ENCODE measurements around the gene TTLL9.

Gene TTLL9

GRCh38 chr20:31901615-31902014 lies 31.2 kb downstream of the TTLL9 start:
- 88% methylated on average over 3 of the region's 6 CpGs for WGBS
- Histone ChIP-seq H3K27me3 (ENCODE audit: insufficient read depth, low read length) (no peaks in the 10 kb centered on the region), H3K4me1 (ENCODE audit: insufficient read depth, low read length) (peaks cover 6% of the 10 kb centered on the region; the same call in 1 of the 2 replicates), H3K9me3 (ENCODE audit: insufficient read depth, low read depth, low read length) (no peaks in the 10 kb centered on the region), H3K36me3 (ENCODE audit: insufficient read depth, low read length) (no peaks in the 10 kb centered on the region), H3K9ac (ENCODE audit: low read depth, low read length) (no peak overlapping the region), H3K4me3 (ENCODE audit: low read length) (no peak overlapping the region), H3K27ac (ENCODE audit: low read depth, low read length) (no peak overlapping the region)

GRCh38 chr20:31903627-31904386 lies 33.4 kb downstream of the TTLL9 start:
- H3K4me3 ChIP-seq (ENCODE audit: low read length) = no peak overlapping the region
- WGBS = 96% methylated on average over 1 of the region's 1 CpG
- no peaks in the 10 kb centered on the region for H3K27me3 ChIP-seq (ENCODE audit: insufficient read depth, low read length)
- no peaks in the 10 kb centered on the region for H3K9me3 ChIP-seq (ENCODE audit: insufficient read depth, low read depth, low read length)
- H3K9ac ChIP-seq (ENCODE audit: low read depth, low read length) = no peak overlapping the region
- no peak overlapping the region for H3K27ac ChIP-seq (ENCODE audit: low read depth, low read length)
- H3K36me3 ChIP-seq (ENCODE audit: insufficient read depth, low read length) = no peaks in the 10 kb centered on the region
- peaks cover 6% of the 10 kb centered on the region; the same call in 1 of the 2 replicates for H3K4me1 ChIP-seq (ENCODE audit: insufficient read depth, low read length)

- Histone ChIP-seq H3K27ac (ENCODE audit: low read depth, low read length) (peak overlapping the region; percentile 50; the same call in 1 of the 2 replicates), H3K36me3 (ENCODE audit: insufficient read depth, low read length) (no peaks in the 10 kb centered on the region), H3K9me3 (ENCODE audit: insufficient read depth, low read depth, low read length) (no peaks in the 10 kb centered on the region), H3K4me1 (ENCODE audit: insufficient read depth, low read length) (peaks cover 6% of the 10 kb centered on the region; the same call in 1 of the 2 replicates), H3K9ac (ENCODE audit: low read depth, low read length) (no peak overlapping the region), H3K4me3 (ENCODE audit: low read length) (no peak overlapping the region), H3K27me3 (ENCODE audit: insufficient read depth, low read length) (no peaks in the 10 kb centered on the region)
- 62% methylated on average over 5 of the region's 5 CpGs for WGBS
These were observed 35.6 kb downstream of the TTLL9 start for GRCh38 chr20:31906001-31906400.

- H3K4me3 ChIP-seq (ENCODE audit: low read length) = no peak overlapping the region
- H3K36me3 ChIP-seq (ENCODE audit: insufficient read depth, low read length) = no peaks in the 10 kb centered on the region
- H3K9me3 ChIP-seq (ENCODE audit: insufficient read depth, low read depth, low read length) = no peaks in the 10 kb centered on the region
- H3K27ac ChIP-seq (ENCODE audit: low read depth, low read length) = no peak overlapping the region
- 96% methylated on average over 5 of the region's 5 CpGs for WGBS
- H3K27me3 ChIP-seq (ENCODE audit: insufficient read depth, low read length) = no peaks in the 10 kb centered on the region
- H3K9ac ChIP-seq (ENCODE audit: low read depth, low read length) = no peak overlapping the region
- peaks cover 13% of the 10 kb centered on the region for H3K4me1 ChIP-seq (ENCODE audit: insufficient read depth, low read length)
These were observed 36.6 kb downstream of the TTLL9 start for GRCh38 chr20:31907046-31907445.

GRCh38 chr20:31908016-31908415 lies 37.6 kb downstream of the TTLL9 start:
- Histone ChIP-seq H3K4me3 (ENCODE audit: low read length) (no peak overlapping the region), H3K9me3 (ENCODE audit: insufficient read depth, low read depth, low read length) (no peaks in the 10 kb centered on the region), H3K27ac (ENCODE audit: low read depth, low read length) (no peak overlapping the region), H3K4me1 (ENCODE audit: insufficient read depth, low read length) (peaks cover 19% of the 10 kb centered on the region), H3K36me3 (ENCODE audit: insufficient read depth, low read length) (no peaks in the 10 kb centered on the region), H3K9ac (ENCODE audit: low read depth, low read length) (no peak overlapping the region), H3K27me3 (ENCODE audit: insufficient read depth, low read length) (no peaks in the 10 kb centered on the region)
- WGBS = 96% methylated on average over 5 of the region's 5 CpGs

GRCh38 chr20:31908424-31908823 lies 38.0 kb downstream of the TTLL9 start:
- Histone ChIP-seq H3K27ac (ENCODE audit: low read depth, low read length) (no peak overlapping the region), H3K4me3 (ENCODE audit: low read length) (no peak overlapping the region), H3K27me3 (ENCODE audit: insufficient read depth, low read length) (no peaks in the 10 kb centered on the region), H3K36me3 (ENCODE audit: insufficient read depth, low read length) (no peaks in the 10 kb centered on the region), H3K9ac (ENCODE audit: low read depth, low read length) (no peak overlapping the region), H3K4me1 (ENCODE audit: insufficient read depth, low read length) (peaks cover 19% of the 10 kb centered on the region), H3K9me3 (ENCODE audit: insufficient read depth, low read depth, low read length) (no peaks in the 10 kb centered on the region)
- 94% methylated on average over 11 of the region's 11 CpGs for WGBS

- no peak overlapping the region for H3K27ac ChIP-seq (ENCODE audit: low read depth, low read length)
- 90% methylated on average over 17 of the region's 17 CpGs for WGBS
- H3K4me3 ChIP-seq (ENCODE audit: low read length) = no peak overlapping the region
- H3K9me3 ChIP-seq (ENCODE audit: insufficient read depth, low read depth, low read length) = no peaks in the 10 kb centered on the region
- H3K27me3 ChIP-seq (ENCODE audit: insufficient read depth, low read length) = no peaks in the 10 kb centered on the region
- H3K36me3 ChIP-seq (ENCODE audit: insufficient read depth, low read length) = no peaks in the 10 kb centered on the region
- H3K9ac ChIP-seq (ENCODE audit: low read depth, low read length) = no peak overlapping the region
- H3K4me1 ChIP-seq (ENCODE audit: insufficient read depth, low read length) = peaks cover 24% of the 10 kb centered on the region
These were observed 39.0 kb downstream of the TTLL9 start for GRCh38 chr20:31909253-31910070.

- H3K27me3 ChIP-seq (ENCODE audit: insufficient read depth, low read length) = no peaks in the 10 kb centered on the region
- no peak overlapping the region for H3K27ac ChIP-seq (ENCODE audit: low read depth, low read length)
- 92% methylated on average over 4 of the region's 4 CpGs for WGBS
- no peak overlapping the region for H3K9ac ChIP-seq (ENCODE audit: low read depth, low read length)
- no peak overlapping the region for H3K4me3 ChIP-seq (ENCODE audit: low read length)
- H3K9me3 ChIP-seq (ENCODE audit: insufficient read depth, low read depth, low read length) = no peaks in the 10 kb centered on the region
- H3K4me1 ChIP-seq (ENCODE audit: insufficient read depth, low read length) = peaks cover 28% of the 10 kb centered on the region
- H3K36me3 ChIP-seq (ENCODE audit: insufficient read depth, low read length) = no peaks in the 10 kb centered on the region
These were observed 39.8 kb downstream of the TTLL9 start for GRCh38 chr20:31910071-31910803.

GRCh38 chr20:31913431-31914157 lies 43.2 kb downstream of the TTLL9 start:
- Histone ChIP-seq H3K9me3 (ENCODE audit: insufficient read depth, low read depth, low read length) (no peaks in the 10 kb centered on the region), H3K4me1 (ENCODE audit: insufficient read depth, low read length) (peaks cover 23% of the 10 kb centered on the region), H3K27ac (ENCODE audit: low read depth, low read length) (no peak overlapping the region), H3K36me3 (ENCODE audit: insufficient read depth, low read length) (no peaks in the 10 kb centered on the region), H3K27me3 (ENCODE audit: insufficient read depth, low read length) (no peaks in the 10 kb centered on the region), H3K9ac (ENCODE audit: low read depth, low read length) (no peak overlapping the region), H3K4me3 (ENCODE audit: low read length) (no peak overlapping the region)
- WGBS = 82% methylated on average over 15 of the region's 15 CpGs

GRCh38 chr20:31914170-31914569 lies 43.7 kb downstream of the TTLL9 start:
- 81% methylated on average over 4 of the region's 5 CpGs for WGBS
- no peaks in the 10 kb centered on the region for H3K36me3 ChIP-seq (ENCODE audit: insufficient read depth, low read length)
- H3K9me3 ChIP-seq (ENCODE audit: insufficient read depth, low read depth, low read length) = no peaks in the 10 kb centered on the region
- H3K4me1 ChIP-seq (ENCODE audit: insufficient read depth, low read length) = peaks cover 23% of the 10 kb centered on the region
- H3K9ac ChIP-seq (ENCODE audit: low read depth, low read length) = no peak overlapping the region
- H3K27me3 ChIP-seq (ENCODE audit: insufficient read depth, low read length) = no peaks in the 10 kb centered on the region
- H3K27ac ChIP-seq (ENCODE audit: low read depth, low read length) = no peak overlapping the region
- H3K4me3 ChIP-seq (ENCODE audit: low read length) = no peak overlapping the region

Data from HUES64 (cell line).